GM23338 (cell line): Measurements from ENCODE around the gene COL2A1. TPM values are rescaled to one million over a fixed set of nuclear protein-coding genes. Genes with fewer than 3 reads are reported as not detected.

Experiments used
- ATAC-seq: fragments of 200-7000 bp; cut with Tn5 transposase; 3 replicates; pipeline ENCODE4 v1.9.1; 2020
- DNase-seq: peaks from one replicate; pipeline ENCODE4 v3.0.0-alpha.2; 2015; ENCODE audit warnings: low spot score
- H2AFZ ChIP-seq: fragments of 200-600 bp; sonication (generic); 2 replicates; pipeline ENCODE4 v1.8.0; 2016; ENCODE audit warnings: antibody characterized with exemption, mild to moderate bottlenecking, moderate library complexity
- H3F3A ChIP-seq: fragments of 200-600 bp; sonication (generic); replicated peaks from 2 replicates; pipeline ENCODE4 v1.8.0; 2017; ENCODE audit warnings: antibody characterized with exemption, mixed run types, low read depth
- H3K27ac ChIP-seq: fragments of 200-600 bp; sonication (generic); 2 replicates; pipeline ENCODE4 v1.6.1; 2016; ENCODE audit warnings: low read depth
- H3K27me3 ChIP-seq: fragments of 200-600 bp; sonication (generic); 2 replicates; pipeline ENCODE4 v1.8.0; 2016; ENCODE audit warnings: mild to moderate bottlenecking, mixed run types, moderate library complexity; ENCODE audit not compliant: insufficient read depth
- H3K36me3 ChIP-seq: fragments of 200-600 bp; sonication (generic); 2 replicates; pipeline ENCODE4 v1.8.0; 2016; ENCODE audit warnings: mild to moderate bottlenecking; ENCODE audit not compliant: insufficient read depth
- H3K4me1 ChIP-seq: fragments of 200-600 bp; sonication (generic); 2 replicates; pipeline ENCODE4 v1.8.0; 2016; ENCODE audit warnings: mild to moderate bottlenecking, moderate library complexity; ENCODE audit not compliant: insufficient read depth
- H3K4me2 ChIP-seq: fragments of 200-600 bp; sonication (generic); 2 replicates; pipeline ENCODE4 v1.7.1; 2017; ENCODE audit warnings: mixed run types
- H3K4me3 ChIP-seq: fragments of 200-600 bp; sonication (generic); 2 replicates; pipeline ENCODE4 v1.6.1; 2016; ENCODE audit warnings: mixed run types
- H3K79me2 ChIP-seq: fragments of 200-600 bp; sonication (generic); replicated peaks from 2 replicates; pipeline ENCODE4 v1.8.0; 2017; ENCODE audit warnings: mild to moderate bottlenecking; ENCODE audit not compliant: insufficient read depth
- H3K9me2 ChIP-seq: fragments of 200-600 bp; sonication (generic); 2 replicates; pipeline ENCODE4 v1.8.0; 2017; ENCODE audit not compliant: insufficient read depth
- H4K20me1 ChIP-seq: fragments of 200-600 bp; sonication (generic); replicated peaks from 2 replicates; pipeline ENCODE4 v1.8.0; 2017; ENCODE audit warnings: mild to moderate bottlenecking; ENCODE audit not compliant: insufficient read depth
- H3K27ac Mint-ChIP-seq: 2 replicates; pipeline ENCODE4 v1.8.0; 2020; ENCODE audit warnings: inconsistent platforms, mild to moderate bottlenecking, moderate library complexity, mixed read lengths
- H3K27me3 Mint-ChIP-seq: 3 replicates; pipeline ENCODE4 v1.8.0; 2022; ENCODE audit warnings: low read depth, mild to moderate bottlenecking, moderate library complexity, mixed read lengths, inconsistent platforms; ENCODE audit not compliant: insufficient read depth, poor library complexity
- H3K36me3 Mint-ChIP-seq: 3 replicates; pipeline ENCODE4 v1.8.0; 2021; ENCODE audit warnings: low read depth, mild to moderate bottlenecking, inconsistent platforms, moderate library complexity, mixed read lengths
- H3K4me1 Mint-ChIP-seq: 3 replicates; pipeline ENCODE4 v1.8.0; 2020; ENCODE audit warnings: mild to moderate bottlenecking, inconsistent platforms, mixed read lengths
- H3K4me3 Mint-ChIP-seq: 3 replicates; pipeline ENCODE4 v1.8.0; 2021; ENCODE audit warnings: moderate library complexity, mild to moderate bottlenecking, inconsistent platforms, mixed read lengths
- H3K9me3 Mint-ChIP-seq: 3 replicates; pipeline ENCODE4 v1.8.0; 2020; ENCODE audit warnings: moderate library complexity, mild to moderate bottlenecking, inconsistent platforms, mixed read lengths
- EZH2phosphoT487 ChIP-seq: fragments of 200-600 bp; sonication (generic); IDR thresholded peaks from one replicate; pipeline ENCODE4 v1.8.1; 2018; ENCODE audit warnings: antibody characterized with exemption; ENCODE audit not compliant: unreplicated experiment
- POLR2AphosphoS5 ChIP-seq: IDR thresholded peaks from 2 replicates; pipeline ENCODE4 v1.6.1; 2016; ENCODE audit warnings: antibody characterized with exemption, low read depth
- polyA plus RNA-seq: library from polyadenylated mRNA; unstranded; fragments of >200 nt; fragmentation: Nextera tagmentation; extraction: Ambion mirVana; gene quantifications from 2 replicates; pipeline ENCODE4 v1.2.1, GENCODE V29; 2016
- total RNA-seq: library from RNA; depleted of rRNA; stranded (reverse); fragments of >200 nt; shearing (Covaris generic); gene quantifications from 2 replicates; pipeline ENCODE4 v1.2.3, GENCODE V29; 2014
- TF ChIP-seq, protein P1 (sequence below): fragments of 250-450 bp; sonication (Bioruptor Pico); IDR thresholded peaks from 2 replicates; pipeline ENCODE4 v1.5.0; 2020; ENCODE audit warnings: mild to moderate bottlenecking, moderate library complexity
- TF ChIP-seq, protein P2 (sequence below): IDR thresholded peaks from 2 replicates; pipeline ENCODE4 v1.6.1; 2016; ENCODE audit warnings: antibody characterized with exemption

Gene COL2A1
- total and polyA plus RNA-seq, 2 experiments from 2014 or later = 7.0 to 24.6 TPM

- H3K4me3 ChIP-seq = peak overlapping the region; percentile 79; the same call in 1 of the 2 replicates
- H3K27ac Mint-ChIP-seq = no peak overlapping the region
- H3K4me1 Mint-ChIP-seq = peaks cover 53% of the 10 kb centered on the region
- no peak overlapping the region; the same call in 1 of the 2 replicates for H3K4me2 ChIP-seq
- peaks cover 17% of the 10 kb centered on the region for H4K20me1 ChIP-seq
- H3K4me3 Mint-ChIP-seq = no peak overlapping the region
- no peak overlapping the region for H2AFZ ChIP-seq
- TF ChIP-seq, protein P1, sequence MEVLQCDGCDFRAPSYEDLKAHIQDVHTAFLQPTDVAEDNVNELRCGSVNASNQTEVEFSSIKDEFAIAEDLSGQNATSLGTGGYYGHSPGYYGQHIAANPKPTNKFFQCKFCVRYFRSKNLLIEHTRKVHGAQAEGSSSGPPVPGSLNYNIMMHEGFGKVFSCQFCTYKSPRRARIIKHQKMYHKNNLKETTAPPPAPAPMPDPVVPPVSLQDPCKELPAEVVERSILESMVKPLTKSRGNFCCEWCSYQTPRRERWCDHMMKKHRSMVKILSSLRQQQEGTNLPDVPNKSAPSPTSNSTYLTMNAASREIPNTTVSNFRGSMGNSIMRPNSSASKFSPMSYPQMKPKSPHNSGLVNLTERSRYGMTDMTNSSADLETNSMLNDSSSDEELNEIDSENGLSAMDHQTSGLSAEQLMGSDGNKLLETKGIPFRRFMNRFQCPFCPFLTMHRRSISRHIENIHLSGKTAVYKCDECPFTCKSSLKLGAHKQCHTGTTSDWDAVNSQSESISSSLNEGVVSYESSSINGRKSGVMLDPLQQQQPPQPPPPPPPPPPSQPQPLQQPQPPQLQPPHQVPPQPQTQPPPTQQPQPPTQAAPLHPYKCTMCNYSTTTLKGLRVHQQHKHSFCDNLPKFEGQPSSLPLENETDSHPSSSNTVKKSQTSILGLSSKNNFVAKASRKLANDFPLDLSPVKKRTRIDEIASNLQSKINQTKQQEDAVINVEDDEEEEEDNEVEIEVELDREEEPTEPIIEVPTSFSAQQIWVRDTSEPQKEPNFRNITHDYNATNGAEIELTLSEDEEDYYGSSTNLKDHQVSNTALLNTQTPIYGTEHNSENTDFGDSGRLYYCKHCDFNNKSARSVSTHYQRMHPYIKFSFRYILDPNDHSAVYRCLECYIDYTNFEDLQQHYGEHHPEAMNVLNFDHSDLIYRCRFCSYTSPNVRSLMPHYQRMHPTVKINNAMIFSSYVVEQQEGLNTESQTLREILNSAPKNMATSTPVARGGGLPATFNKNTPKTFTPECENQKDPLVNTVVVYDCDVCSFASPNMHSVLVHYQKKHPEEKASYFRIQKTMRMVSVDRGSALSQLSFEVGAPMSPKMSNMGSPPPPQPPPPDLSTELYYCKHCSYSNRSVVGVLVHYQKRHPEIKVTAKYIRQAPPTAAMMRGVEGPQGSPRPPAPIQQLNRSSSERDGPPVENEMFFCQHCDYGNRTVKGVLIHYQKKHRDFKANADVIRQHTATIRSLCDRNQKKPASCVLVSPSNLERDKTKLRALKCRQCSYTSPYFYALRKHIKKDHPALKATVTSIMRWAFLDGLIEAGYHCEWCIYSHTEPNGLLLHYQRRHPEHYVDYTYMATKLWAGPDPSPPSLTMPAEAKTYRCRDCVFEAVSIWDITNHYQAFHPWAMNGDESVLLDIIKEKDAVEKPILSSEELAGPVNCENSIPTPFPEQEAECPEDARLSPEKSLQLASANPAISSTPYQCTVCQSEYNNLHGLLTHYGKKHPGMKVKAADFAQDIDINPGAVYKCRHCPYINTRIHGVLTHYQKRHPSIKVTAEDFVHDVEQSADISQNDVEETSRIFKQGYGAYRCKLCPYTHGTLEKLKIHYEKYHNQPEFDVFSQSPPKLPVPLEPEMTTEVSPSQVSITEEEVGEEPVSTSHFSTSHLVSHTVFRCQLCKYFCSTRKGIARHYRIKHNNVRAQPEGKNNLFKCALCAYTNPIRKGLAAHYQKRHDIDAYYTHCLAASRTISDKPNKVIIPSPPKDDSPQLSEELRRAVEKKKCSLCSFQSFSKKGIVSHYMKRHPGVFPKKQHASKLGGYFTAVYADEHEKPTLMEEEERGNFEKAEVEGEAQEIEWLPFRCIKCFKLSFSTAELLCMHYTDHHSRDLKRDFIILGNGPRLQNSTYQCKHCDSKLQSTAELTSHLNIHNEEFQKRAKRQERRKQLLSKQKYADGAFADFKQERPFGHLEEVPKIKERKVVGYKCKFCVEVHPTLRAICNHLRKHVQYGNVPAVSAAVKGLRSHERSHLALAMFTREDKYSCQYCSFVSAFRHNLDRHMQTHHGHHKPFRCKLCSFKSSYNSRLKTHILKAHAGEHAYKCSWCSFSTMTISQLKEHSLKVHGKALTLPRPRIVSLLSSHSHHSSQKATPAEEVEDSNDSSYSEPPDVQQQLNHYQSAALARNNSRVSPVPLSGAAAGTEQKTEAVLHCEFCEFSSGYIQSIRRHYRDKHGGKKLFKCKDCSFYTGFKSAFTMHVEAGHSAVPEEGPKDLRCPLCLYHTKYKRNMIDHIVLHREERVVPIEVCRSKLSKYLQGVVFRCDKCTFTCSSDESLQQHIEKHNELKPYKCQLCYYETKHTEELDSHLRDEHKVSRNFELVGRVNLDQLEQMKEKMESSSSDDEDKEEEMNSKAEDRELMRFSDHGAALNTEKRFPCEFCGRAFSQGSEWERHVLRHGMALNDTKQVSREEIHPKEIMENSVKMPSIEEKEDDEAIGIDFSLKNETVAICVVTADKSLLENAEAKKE (CRISPR knock-in tag) = no peak
- TF ChIP-seq, protein P2, sequence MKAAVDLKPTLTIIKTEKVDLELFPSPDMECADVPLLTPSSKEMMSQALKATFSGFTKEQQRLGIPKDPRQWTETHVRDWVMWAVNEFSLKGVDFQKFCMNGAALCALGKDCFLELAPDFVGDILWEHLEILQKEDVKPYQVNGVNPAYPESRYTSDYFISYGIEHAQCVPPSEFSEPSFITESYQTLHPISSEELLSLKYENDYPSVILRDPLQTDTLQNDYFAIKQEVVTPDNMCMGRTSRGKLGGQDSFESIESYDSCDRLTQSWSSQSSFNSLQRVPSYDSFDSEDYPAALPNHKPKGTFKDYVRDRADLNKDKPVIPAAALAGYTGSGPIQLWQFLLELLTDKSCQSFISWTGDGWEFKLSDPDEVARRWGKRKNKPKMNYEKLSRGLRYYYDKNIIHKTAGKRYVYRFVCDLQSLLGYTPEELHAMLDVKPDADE = no peak
- no peak for TF ChIP-seq EZH2phosphoT487
- TF ChIP-seq POLR2AphosphoS5 = no peak
- H3K27me3 ChIP-seq = peaks cover 92% of the 10 kb centered on the region
- ATAC-seq (no peak), DNase-seq (no peak)
- no peaks in the 10 kb centered on the region for H3K36me3 Mint-ChIP-seq
- no peaks in the 10 kb centered on the region; the same call in 2 of the 3 replicates for H3K9me3 Mint-ChIP-seq
- peaks cover 24% of the 10 kb centered on the region for H3F3A ChIP-seq
- H3K9me2 ChIP-seq = no peaks in the 10 kb centered on the region
- H3K27me3 Mint-ChIP-seq = peaks cover 76% of the 10 kb centered on the region
- H3K27ac ChIP-seq = no peak overlapping the region
- H3K36me3 ChIP-seq = no peaks in the 10 kb centered on the region
- H3K79me2 ChIP-seq = no peaks in the 10 kb centered on the region
- H3K4me1 ChIP-seq = peaks cover 57% of the 10 kb centered on the region
These were observed 4.5 kb downstream of the COL2A1 start for GRCh38 chr12:47999816-48000215.

DNA sequence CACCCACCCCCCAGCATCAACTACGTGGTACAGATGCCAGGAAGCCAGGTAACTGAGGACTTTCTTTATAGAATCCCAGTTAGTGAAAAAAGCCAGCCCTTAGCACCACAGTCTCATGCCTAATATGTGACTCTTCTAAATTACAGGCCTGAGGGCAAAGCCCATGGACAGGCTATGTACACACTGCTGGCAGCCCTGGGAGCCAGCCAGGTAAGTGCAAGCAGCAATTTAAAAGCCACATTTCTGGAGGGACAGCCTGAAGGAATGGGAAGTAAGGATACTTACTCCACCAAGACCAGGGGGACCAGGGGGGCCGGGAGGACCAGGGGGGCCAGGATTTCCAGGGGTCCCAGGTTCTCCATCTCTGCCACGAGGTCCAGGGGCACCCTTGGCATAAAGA is 7.0 kb downstream of the COL2A1 start:
- no peak overlapping the region for H3K27ac ChIP-seq
- H3K4me3 ChIP-seq = no peak overlapping the region
- H3K4me1 ChIP-seq = peaks cover 35% of the 10 kb centered on the region
- Mint-ChIP-seq H3K27me3 (peaks cover 62% of the 10 kb centered on the region), H3K4me1 (peaks cover 37% of the 10 kb centered on the region), H3K4me3 (no peak overlapping the region), H3K27ac (no peak overlapping the region), H3K9me3 (no peaks in the 10 kb centered on the region), H3K36me3 (no peaks in the 10 kb centered on the region)
- H3K79me2 ChIP-seq = no peaks in the 10 kb centered on the region
- DNase-seq (no peak), ATAC-seq (no peak)
- no peak overlapping the region for H2AFZ ChIP-seq
- H4K20me1 ChIP-seq = peaks cover 10% of the 10 kb centered on the region
- H3K4me2 ChIP-seq = no peak overlapping the region
- peaks cover 11% of the 10 kb centered on the region; the same call in 1 of the 2 replicates for H3F3A ChIP-seq
- H3K36me3 ChIP-seq = no peaks in the 10 kb centered on the region
- H3K27me3 ChIP-seq = peaks cover 71% of the 10 kb centered on the region
- H3K9me2 ChIP-seq = no peaks in the 10 kb centered on the region
- TF ChIP-seq, protein P1 (CRISPR knock-in tag) = no peak
